ENCODE measurements around the gene ZMIZ2.

ZMIZ2 gene

DNA sequence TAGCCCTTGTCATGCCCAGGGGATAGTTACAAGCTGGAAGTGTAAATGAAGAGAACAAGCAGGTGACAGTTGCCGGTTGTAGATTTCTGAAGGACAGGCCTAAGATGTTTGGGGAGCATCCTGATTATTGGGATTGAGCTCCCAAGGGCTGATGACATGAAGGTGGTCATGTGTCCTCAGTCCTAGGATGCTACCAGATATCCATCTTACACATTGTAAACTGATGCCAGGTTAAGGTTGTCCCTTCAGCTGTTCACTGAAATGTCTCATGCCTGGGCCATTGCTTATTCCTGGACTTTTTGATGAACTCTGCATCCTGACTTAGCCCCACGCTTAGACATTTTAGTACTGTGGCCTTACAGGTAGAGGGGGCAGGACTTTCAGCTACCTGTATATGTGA is 1.3 kb downstream of the ZMIZ2 start:
- no peaks in the 10 kb centered on the region for H3K9me3 ChIP-seq (ENCODE audit: control insufficient read depth, insufficient read depth, low read depth, low read length)
- TF ChIP-seq, protein P1, sequence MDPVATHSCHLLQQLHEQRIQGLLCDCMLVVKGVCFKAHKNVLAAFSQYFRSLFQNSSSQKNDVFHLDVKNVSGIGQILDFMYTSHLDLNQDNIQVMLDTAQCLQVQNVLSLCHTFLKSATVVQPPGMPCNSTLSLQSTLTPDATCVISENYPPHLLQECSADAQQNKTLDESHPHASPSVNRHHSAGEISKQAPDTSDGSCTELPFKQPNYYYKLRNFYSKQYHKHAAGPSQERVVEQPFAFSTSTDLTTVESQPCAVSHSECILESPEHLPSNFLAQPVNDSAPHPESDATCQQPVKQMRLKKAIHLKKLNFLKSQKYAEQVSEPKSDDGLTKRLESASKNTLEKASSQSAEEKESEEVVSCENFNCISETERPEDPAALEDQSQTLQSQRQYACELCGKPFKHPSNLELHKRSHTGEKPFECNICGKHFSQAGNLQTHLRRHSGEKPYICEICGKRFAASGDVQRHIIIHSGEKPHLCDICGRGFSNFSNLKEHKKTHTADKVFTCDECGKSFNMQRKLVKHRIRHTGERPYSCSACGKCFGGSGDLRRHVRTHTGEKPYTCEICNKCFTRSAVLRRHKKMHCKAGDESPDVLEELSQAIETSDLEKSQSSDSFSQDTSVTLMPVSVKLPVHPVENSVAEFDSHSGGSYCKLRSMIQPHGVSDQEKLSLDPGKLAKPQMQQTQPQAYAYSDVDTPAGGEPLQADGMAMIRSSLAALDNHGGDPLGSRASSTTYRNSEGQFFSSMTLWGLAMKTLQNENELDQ (tag by site-specific recombination; IDR thresholded peaks at IDR 0.05; ENCODE audit: low read depth) = no peak
- TF ChIP-seq, protein P2, sequence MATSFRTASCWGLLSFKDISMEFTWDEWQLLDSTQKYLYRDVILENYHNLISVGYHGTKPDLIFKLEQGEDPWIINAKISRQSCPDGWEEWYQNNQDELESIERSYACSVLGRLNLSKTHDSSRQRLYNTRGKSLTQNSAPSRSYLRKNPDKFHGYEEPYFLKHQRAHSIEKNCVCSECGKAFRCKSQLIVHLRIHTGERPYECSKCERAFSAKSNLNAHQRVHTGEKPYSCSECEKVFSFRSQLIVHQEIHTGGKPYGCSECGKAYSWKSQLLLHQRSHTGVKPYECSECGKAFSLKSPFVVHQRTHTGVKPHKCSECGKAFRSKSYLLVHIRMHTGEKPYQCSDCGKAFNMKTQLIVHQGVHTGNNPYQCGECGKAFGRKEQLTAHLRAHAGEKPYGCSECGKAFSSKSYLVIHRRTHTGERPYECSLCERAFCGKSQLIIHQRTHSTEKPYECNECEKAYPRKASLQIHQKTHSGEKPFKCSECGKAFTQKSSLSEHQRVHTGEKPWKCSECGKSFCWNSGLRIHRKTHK (tag by site-specific recombination; IDR thresholded peaks at IDR 0.05) = no peak
- TF ChIP-seq ZFP41 (tag by site-specific recombination; IDR thresholded peaks at IDR 0.05; ENCODE audit: borderline replicate concordance) = no peak
- TF ChIP-seq ZBTB17 (tag by site-specific recombination; IDR thresholded peaks at IDR 0.05) = no peak
- TF ChIP-seq, protein P3, sequence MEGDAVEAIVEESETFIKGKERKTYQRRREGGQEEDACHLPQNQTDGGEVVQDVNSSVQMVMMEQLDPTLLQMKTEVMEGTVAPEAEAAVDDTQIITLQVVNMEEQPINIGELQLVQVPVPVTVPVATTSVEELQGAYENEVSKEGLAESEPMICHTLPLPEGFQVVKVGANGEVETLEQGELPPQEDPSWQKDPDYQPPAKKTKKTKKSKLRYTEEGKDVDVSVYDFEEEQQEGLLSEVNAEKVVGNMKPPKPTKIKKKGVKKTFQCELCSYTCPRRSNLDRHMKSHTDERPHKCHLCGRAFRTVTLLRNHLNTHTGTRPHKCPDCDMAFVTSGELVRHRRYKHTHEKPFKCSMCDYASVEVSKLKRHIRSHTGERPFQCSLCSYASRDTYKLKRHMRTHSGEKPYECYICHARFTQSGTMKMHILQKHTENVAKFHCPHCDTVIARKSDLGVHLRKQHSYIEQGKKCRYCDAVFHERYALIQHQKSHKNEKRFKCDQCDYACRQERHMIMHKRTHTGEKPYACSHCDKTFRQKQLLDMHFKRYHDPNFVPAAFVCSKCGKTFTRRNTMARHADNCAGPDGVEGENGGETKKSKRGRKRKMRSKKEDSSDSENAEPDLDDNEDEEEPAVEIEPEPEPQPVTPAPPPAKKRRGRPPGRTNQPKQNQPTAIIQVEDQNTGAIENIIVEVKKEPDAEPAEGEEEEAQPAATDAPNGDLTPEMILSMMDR (tag by site-specific recombination; IDR thresholded peaks at IDR 0.05) = no peak
- no peak for TF ChIP-seq ZNF426 (tag by site-specific recombination; IDR thresholded peaks at IDR 0.05)
- TF ChIP-seq ZBTB48 (tag by site-specific recombination; IDR thresholded peaks at IDR 0.05) = no peak
- no peak for TF ChIP-seq SP2 (tag by site-specific recombination; IDR thresholded peaks at IDR 0.05)
- TF ChIP-seq ZNF585B (tag by site-specific recombination; IDR thresholded peaks at IDR 0.05) = no peak
- no peak for TF ChIP-seq ZNF548 (tag by site-specific recombination; IDR thresholded peaks at IDR 0.05)
- no peak for TF ChIP-seq GFI1B (tag by site-specific recombination; IDR thresholded peaks at IDR 0.05)
- TF ChIP-seq, protein P4, sequence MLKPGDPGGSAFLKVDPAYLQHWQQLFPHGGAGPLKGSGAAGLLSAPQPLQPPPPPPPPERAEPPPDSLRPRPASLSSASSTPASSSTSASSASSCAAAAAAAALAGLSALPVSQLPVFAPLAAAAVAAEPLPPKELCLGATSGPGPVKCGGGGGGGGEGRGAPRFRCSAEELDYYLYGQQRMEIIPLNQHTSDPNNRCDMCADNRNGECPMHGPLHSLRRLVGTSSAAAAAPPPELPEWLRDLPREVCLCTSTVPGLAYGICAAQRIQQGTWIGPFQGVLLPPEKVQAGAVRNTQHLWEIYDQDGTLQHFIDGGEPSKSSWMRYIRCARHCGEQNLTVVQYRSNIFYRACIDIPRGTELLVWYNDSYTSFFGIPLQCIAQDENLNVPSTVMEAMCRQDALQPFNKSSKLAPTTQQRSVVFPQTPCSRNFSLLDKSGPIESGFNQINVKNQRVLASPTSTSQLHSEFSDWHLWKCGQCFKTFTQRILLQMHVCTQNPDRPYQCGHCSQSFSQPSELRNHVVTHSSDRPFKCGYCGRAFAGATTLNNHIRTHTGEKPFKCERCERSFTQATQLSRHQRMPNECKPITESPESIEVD (tag by site-specific recombination; IDR thresholded peaks at IDR 0.05) = no peak
- TF ChIP-seq, protein P5, sequence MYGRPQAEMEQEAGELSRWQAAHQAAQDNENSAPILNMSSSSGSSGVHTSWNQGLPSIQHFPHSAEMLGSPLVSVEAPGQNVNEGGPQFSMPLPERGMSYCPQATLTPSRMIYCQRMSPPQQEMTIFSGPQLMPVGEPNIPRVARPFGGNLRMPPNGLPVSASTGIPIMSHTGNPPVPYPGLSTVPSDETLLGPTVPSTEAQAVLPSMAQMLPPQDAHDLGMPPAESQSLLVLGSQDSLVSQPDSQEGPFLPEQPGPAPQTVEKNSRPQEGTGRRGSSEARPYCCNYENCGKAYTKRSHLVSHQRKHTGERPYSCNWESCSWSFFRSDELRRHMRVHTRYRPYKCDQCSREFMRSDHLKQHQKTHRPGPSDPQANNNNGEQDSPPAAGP (tag by site-specific recombination; IDR thresholded peaks at IDR 0.05) = no peak
- ChIA-PET POLR2A (interaction anchor here (1.3 to 2.6 kb wide), 3 partner anchors 98 to 176 kb away, joined by 5 to 10 read pairs (median 7); partner anchors contain the start of genes DDX56, H2AZ2 and OGDH), CTCF (no interaction called here)
- peaks cover 0 to 15% of the 10 kb centered on the region in 2 experiments; a peak in 2 of 3 replicates for H3K36me3 ChIP-seq (ENCODE audit: control insufficient read depth in 2 of 2, insufficient read depth in 1 of 2, low read length in 2 of 2)
- no peak overlapping the region; the same call in 1 of the 2 replicates for H3K4me3 ChIP-seq (ENCODE audit: low read depth, low read length)
- H3K27ac ChIP-seq (ENCODE audit: extremely low read depth, low read depth, low read length) = no peak overlapping the region
- H3K4me1 ChIP-seq (ENCODE audit: control insufficient read depth, insufficient read depth, low read length) = no peaks in the 10 kb centered on the region; the same call in 1 of the 2 replicates

DNA sequence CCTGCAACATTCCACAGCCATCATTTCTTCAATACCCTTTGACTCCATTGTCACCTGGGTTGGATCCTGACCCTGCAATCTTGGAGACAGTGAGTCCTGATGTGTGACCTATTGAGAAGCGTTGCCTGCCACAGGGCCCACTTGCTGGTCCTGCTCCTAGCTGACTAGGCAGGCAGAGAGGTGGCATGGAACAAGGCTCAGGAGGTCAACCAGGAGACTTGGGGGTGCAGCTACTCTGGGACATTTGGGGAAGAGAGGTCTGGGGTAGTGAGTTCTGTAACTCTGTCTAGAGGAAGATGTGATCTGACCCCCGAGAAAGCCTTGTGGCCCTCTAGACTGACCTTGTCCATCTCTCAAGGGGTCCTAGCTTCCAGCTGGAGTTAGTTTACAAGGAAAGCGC is 1.8 kb downstream of the ZMIZ2 start:
- no peak overlapping the region for H3K27ac ChIP-seq (ENCODE audit: extremely low read depth, low read depth, low read length)
- H3K4me1 ChIP-seq (ENCODE audit: control insufficient read depth, insufficient read depth, low read length) = no peaks in the 10 kb centered on the region; the same call in 1 of the 2 replicates
- CTCF ChIA-PET = no interaction called here
- peaks cover 0 to 15% of the 10 kb centered on the region in 2 experiments; a peak in 2 of 3 replicates for H3K36me3 ChIP-seq (ENCODE audit: control insufficient read depth in 2 of 2, insufficient read depth in 1 of 2, low read length in 2 of 2)
- POLR2A ChIA-PET = interaction anchor here (1.3 to 2.6 kb wide), 3 partner anchors 98 to 177 kb away, joined by 5 to 10 read pairs (median 7); partner anchors contain the start of genes DDX56, H2AZ2 and OGDH
- H3K4me3 ChIP-seq (ENCODE audit: low read depth, low read length) = no peak overlapping the region
- H3K9me3 ChIP-seq (ENCODE audit: control insufficient read depth, insufficient read depth, low read depth, low read length) = no peaks in the 10 kb centered on the region
- TF ChIP-seq, protein P6, sequence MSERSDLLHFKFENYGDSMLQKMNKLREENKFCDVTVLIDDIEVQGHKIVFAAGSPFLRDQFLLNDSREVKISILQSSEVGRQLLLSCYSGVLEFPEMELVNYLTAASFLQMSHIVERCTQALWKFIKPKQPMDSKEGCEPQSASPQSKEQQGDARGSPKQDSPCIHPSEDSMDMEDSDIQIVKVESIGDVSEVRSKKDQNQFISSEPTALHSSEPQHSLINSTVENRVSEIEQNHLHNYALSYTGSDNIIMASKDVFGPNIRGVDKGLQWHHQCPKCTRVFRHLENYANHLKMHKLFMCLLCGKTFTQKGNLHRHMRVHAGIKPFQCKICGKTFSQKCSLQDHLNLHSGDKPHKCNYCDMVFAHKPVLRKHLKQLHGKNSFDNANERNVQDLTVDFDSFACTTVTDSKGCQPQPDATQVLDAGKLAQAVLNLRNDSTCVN (tag by site-specific recombination; optimal IDR thresholded peaks at IDR 0.05) = no peak
- TF ChIP-seq ZNF335 (tag by site-specific recombination; conservative IDR thresholded peaks at IDR 0.05) (no peak), ZFHX2 (tag by site-specific recombination; conservative IDR thresholded peaks at IDR 0.05) (no peak), SP7 (tag by site-specific recombination; IDR thresholded peaks at IDR 0.05) (no peak), WT1 (tag by site-specific recombination; IDR thresholded peaks at IDR 0.05) (no peak), ZNF169 (tag by site-specific recombination; IDR thresholded peaks at IDR 0.05) (no peak), ZNF121 (tag by site-specific recombination; IDR thresholded peaks at IDR 0.05) (no peak), ZBTB8A (tag by site-specific recombination; IDR thresholded peaks at IDR 0.05) (no peak), ZNF530 (tag by site-specific recombination; IDR thresholded peaks at IDR 0.05; ENCODE audit: low read depth) (no peak), ZNF48 (tag by site-specific recombination; IDR thresholded peaks at IDR 0.05) (no peak), ZNF549 (tag by site-specific recombination; IDR thresholded peaks at IDR 0.05) (no peak)
- TF ChIP-seq, protein P7, sequence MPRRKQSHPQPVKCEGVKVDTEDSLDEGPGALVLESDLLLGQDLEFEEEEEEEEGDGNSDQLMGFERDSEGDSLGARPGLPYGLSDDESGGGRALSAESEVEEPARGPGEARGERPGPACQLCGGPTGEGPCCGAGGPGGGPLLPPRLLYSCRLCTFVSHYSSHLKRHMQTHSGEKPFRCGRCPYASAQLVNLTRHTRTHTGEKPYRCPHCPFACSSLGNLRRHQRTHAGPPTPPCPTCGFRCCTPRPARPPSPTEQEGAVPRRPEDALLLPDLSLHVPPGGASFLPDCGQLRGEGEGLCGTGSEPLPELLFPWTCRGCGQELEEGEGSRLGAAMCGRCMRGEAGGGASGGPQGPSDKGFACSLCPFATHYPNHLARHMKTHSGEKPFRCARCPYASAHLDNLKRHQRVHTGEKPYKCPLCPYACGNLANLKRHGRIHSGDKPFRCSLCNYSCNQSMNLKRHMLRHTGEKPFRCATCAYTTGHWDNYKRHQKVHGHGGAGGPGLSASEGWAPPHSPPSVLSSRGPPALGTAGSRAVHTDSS (tag by site-specific recombination; IDR thresholded peaks at IDR 0.05) = no peak
